WTC11 (cell line): Measurements from ENCODE around the gene ZNF26.

Source experiments
- ATF3 ChIP-seq: sonication (generic); formaldehyde crosslinking; conservative IDR thresholded peaks from 2 replicates; pipeline ENCODE4 v1.8.1; 2022; ENCODE audit warnings: mild to moderate bottlenecking, missing genetic modification reagents
- CTCF ChIP-seq: fragments of 200-600 bp; IDR thresholded peaks from 2 replicates; pipeline ENCODE4 v1.8.0; 2022; ENCODE audit warnings: antibody characterized with exemption
- ELF4 ChIP-seq: sonication (generic); formaldehyde crosslinking; IDR thresholded peaks from 2 replicates; pipeline ENCODE4 v1.8.1; 2022; ENCODE audit warnings: low read depth, mild to moderate bottlenecking, moderate library complexity, missing genetic modification reagents
- FOXJ3 ChIP-seq: sonication (generic); formaldehyde crosslinking; IDR thresholded peaks from 2 replicates; pipeline ENCODE4 v1.9.0; 2021; ENCODE audit warnings: missing genetic modification reagents, mild to moderate bottlenecking, borderline replicate concordance
- GABPB1 ChIP-seq: sonication (generic); formaldehyde crosslinking; IDR thresholded peaks from 2 replicates; pipeline ENCODE4 v1.8.1; 2023; ENCODE audit warnings: mild to moderate bottlenecking, missing genetic modification reagents
- JUN ChIP-seq: sonication (generic); formaldehyde crosslinking; IDR thresholded peaks from 2 replicates; pipeline ENCODE4 v1.8.0; 2023; ENCODE audit warnings: mild to moderate bottlenecking, missing genetic modification reagents
- RELA ChIP-seq: sonication (generic); formaldehyde crosslinking; IDR thresholded peaks from 2 replicates; pipeline ENCODE4 v1.8.1; 2022; ENCODE audit warnings: missing genetic modification reagents, mild to moderate bottlenecking, borderline replicate concordance
- RORB ChIP-seq: fragments of 250-450 bp; sonication (Bioruptor Pico); IDR thresholded peaks from 2 replicates; pipeline ENCODE4 v1.9.0; 2021; ENCODE audit warnings: mild to moderate bottlenecking
- SP1 ChIP-seq: sonication (generic); formaldehyde crosslinking; conservative IDR thresholded peaks from 2 replicates; pipeline ENCODE4 v1.8.1; 2022; ENCODE audit warnings: missing genetic modification reagents
- TEAD4 ChIP-seq: sonication (generic); formaldehyde crosslinking; IDR thresholded peaks from 2 replicates; pipeline ENCODE4 v1.8.0; 2022; ENCODE audit warnings: mild to moderate bottlenecking, missing genetic modification reagents
- ZBTB43 ChIP-seq: sonication (generic); formaldehyde crosslinking; IDR thresholded peaks from 2 replicates; pipeline ENCODE4 v1.8.1; 2023; ENCODE audit warnings: mild to moderate bottlenecking, missing genetic modification reagents
- TF ChIP-seq, protein P1 (sequence below): sonication (generic); formaldehyde crosslinking; IDR thresholded peaks from 2 replicates; pipeline ENCODE4 v1.8.0; 2022; ENCODE audit warnings: mild to moderate bottlenecking, missing genetic modification reagents
- TF ChIP-seq, protein P2 (sequence below): sonication (generic); formaldehyde crosslinking; IDR thresholded peaks from 2 replicates; pipeline ENCODE4 v1.8.1; 2022; ENCODE audit warnings: low read depth, missing genetic modification reagents, borderline replicate concordance

DNA sequence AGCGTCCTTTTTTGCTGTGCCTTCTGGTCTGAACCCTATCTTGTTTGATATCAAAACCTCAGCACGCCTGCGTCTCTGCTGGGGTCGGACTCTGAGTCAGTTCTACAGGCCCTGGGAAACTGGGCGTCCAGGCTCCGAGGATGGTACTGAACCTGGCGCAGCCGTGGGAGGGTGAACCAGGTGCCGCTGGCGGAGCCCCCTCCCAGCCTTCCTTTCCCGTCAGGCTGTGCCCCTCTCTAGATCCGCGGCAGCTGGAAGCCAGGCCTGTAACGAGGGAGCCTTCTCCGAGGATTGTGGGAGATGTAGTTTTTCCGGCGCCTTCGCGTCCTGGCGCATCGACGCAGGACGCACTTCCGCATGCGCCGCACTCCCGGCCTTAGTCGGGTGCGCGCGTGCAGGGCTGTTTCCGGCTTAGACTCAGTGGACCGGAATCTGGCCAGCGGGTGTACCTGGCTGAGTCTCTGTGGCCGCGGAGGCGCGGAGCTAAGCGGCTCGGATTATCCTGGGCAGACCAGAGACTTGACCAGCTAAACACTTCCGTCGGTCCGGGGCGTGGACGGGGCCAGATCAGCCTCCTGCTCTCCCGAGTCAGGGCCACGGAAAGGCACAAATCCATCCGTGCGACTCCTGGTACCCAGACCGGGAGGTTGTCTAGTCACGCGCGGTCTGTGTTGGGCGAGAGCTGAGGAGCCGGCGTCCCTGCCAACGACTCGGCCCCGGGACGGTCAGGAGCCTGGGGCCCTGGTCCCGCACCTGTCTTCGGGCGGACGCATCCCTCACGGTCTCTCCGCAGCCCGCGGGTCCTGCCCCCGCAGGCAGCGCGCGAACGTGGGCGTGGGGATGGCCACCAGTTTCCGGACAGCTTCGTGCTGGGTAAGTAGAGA is at the start of gene ZNF26:
- TF ChIP-seq, protein P1, sequence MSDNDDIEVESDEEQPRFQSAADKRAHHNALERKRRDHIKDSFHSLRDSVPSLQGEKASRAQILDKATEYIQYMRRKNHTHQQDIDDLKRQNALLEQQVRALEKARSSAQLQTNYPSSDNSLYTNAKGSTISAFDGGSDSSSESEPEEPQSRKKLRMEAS (CRISPR knock-in tag), result peak; percentile 97
- no peak for TF ChIP-seq FOXJ3 (CRISPR knock-in tag)
- no peak for TF ChIP-seq CTCF
- TF ChIP-seq RORB (CRISPR knock-in tag), result no peak
- no peak for TF ChIP-seq ZBTB43 (CRISPR knock-in tag)
- TF ChIP-seq GABPB1 (CRISPR knock-in tag), result peak; percentile 91
- no peak for TF ChIP-seq ATF3
- TF ChIP-seq RELA (CRISPR knock-in tag), result no peak
- TF ChIP-seq, protein P2, sequence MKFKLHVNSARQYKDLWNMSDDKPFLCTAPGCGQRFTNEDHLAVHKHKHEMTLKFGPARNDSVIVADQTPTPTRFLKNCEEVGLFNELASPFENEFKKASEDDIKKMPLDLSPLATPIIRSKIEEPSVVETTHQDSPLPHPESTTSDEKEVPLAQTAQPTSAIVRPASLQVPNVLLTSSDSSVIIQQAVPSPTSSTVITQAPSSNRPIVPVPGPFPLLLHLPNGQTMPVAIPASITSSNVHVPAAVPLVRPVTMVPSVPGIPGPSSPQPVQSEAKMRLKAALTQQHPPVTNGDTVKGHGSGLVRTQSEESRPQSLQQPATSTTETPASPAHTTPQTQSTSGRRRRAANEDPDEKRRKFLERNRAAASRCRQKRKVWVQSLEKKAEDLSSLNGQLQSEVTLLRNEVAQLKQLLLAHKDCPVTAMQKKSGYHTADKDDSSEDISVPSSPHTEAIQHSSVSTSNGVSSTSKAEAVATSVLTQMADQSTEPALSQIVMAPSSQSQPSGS (CRISPR knock-in tag), result no peak
- TF ChIP-seq ELF4, result no peak
- TF ChIP-seq SP1 (CRISPR knock-in tag), result peak; percentile 76
- no peak for TF ChIP-seq JUN (CRISPR knock-in tag)
- TF ChIP-seq TEAD4 (CRISPR knock-in tag), result 0 out of 2 replicates have a peak, but pooled peaks have one; percentile 17
